CD4-positive, alpha-beta T cell treated with Interferon gamma for 1 hour (primary cell): ENCODE data around the gene KRTAP4-11.
"Not testable (repeated sequence)": the region's sequence is repeated elsewhere in the genome, so short reads cannot be mapped to it uniquely, and the experiment has no call there.

Experiments
- DNase-seq: peaks from one replicate; pipeline ENCODE4 v3.0.0-alpha.2; 2020

The KRTAP4-11 gene

DNA sequence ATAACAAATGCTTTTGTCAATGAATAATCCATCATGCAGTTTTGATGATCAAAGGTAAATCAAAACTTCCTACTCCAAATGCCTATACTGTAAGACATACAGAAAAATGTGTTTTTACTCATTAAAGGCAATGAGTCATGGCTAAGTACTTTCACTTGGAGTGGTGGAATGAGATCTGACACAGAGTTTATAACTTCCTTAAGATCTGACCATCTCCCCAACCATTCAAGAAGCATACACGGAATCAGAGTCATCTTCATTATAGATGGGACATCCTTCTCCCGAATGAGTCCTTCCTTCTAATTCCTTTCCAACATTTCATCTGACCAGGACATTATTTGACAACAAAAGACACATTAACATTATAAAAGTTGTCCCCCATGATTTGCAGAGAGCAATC, 34.7 kb downstream of the KRTAP4-11 start:
- DNase-seq = not testable (repeated sequence)

GRCh38 chr17:41082626-41083025, 35.5 kb downstream of the KRTAP4-11 start:
- no peak for DNase-seq

DNA sequence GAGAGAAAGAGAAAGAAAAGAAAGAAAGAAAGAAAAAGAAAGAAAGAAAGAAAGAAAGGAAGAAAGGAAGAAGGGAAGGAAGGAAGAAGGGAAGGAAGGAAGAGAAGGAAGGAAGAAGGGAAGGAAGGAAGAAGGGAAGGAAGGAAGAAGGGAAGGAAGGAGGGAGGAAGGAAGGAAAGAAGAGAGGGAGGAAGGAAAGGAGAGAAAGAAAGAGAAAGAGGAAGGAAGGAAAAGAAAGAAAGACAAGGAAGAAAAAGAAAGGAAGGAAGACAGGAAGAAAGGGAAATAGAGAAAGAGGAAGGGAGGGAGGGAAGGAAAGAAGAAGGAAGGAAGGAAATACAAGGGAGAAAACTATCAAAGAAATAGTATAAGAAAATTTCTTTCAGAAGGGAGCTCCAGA, 41.4 kb downstream of the KRTAP4-11 start:
- no peak for DNase-seq

DNA sequence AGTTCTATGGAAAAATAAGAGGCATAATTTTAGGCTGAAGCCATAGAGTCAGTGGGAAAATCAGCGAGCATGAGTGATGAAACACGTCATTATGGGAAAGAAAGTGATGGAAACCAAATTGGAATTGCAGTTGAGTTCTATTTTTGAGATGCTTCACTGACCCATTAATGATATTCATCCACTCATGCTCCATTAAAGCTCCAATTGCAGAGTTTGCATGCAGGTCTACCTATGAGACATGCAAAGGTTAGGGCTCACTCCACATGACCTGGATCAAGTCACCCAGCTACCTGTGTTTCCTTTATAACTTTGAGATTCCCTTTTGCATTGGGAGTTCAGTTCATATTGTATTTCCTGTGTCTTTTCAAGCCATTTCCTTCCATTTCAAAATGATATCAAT, 44.5 kb downstream of the KRTAP4-11 start:
- no peak for DNase-seq

DNA sequence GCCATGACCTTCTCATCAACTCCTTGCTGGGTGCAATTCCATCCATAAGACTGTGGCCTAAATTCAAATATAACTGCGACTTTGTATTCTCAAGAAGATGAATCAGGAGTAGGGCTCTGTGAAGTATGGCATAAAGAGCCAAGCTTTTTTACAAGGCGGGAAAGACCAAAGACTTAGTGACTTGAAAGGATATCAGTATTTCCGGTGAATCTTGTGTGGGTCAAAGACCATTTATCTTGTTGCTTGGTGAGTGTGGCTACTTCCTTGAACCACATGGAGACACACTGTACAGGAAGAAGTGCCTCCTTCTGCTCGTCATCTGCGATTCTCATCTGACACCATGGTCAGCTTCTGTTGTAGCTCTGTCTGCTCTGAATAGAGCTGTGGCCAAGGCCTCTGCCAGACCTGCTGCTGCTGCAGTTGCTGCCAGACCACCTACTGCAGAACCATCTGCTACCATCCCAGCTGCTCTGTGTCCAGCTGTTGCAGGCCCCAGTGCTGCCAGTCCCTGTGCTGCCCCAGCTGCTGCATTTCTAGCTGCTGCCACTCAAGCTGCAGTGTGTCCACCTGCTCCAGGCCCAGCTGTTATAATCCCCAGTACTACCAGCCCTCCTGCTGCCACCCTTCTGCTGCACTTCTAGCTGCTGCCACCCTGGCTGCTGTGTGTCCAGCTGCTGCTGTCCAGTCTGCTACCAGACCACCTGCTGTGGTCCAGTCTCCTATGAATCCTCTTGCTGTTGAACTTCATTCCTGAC, 46.4 kb downstream of the KRTAP4-11 start:
- DNase-seq = no peak

GRCh38 chr17:41069031-41069430, 49.1 kb downstream of the KRTAP4-11 start:
- DNase-seq = no peak

DNA sequence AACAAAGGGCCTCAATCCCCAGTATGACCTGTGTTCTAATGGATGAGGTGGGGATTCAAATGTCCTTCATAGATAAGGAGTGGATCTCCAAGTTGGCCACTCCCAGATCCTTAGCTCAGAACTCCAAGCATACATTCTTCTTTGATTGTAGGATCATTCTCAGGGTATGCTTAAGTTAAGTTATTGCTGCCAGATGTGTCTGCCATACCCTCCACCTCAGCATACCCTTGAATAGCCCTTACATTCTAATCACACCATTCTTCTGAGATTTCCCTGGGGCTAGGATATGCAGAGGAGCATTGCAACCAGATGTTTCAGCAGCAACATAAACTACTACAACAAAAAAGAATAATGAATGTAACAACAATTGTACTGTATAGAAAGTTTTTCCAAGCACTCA, 50.9 kb downstream of the KRTAP4-11 start:
- no peak for DNase-seq
